HEK293 (cell line): Measurements from ENCODE around the gene PNPLA2.

Experiments
- CTCF ChIP-seq: fragments of 450-650 bp; formaldehyde crosslinking; IDR thresholded peaks from 2 replicates; pipeline ENCODE4 v1.5.1; 2016; ENCODE audit warnings: missing biosample characterization, missing genetic modification characterization
- GLIS1 ChIP-seq: fragments of 450-650 bp; formaldehyde crosslinking; IDR thresholded peaks from 2 replicates; pipeline ENCODE4 v1.5.1; 2016; ENCODE audit warnings: missing biosample characterization, missing genetic modification characterization
- HOXD13 ChIP-seq: sonication (generic); formaldehyde crosslinking; IDR thresholded peaks from 2 replicates; pipeline ENCODE4 v1.8.0; 2022; ENCODE audit warnings: missing genetic modification reagents, borderline replicate concordance
- KLF1 ChIP-seq: fragments of 450-650 bp; formaldehyde crosslinking; IDR thresholded peaks from 2 replicates; pipeline ENCODE4 v1.5.1; 2016; ENCODE audit warnings: missing biosample characterization, missing genetic modification characterization
- KLF17 ChIP-seq: fragments of 450-650 bp; formaldehyde crosslinking; IDR thresholded peaks from 2 replicates; pipeline ENCODE4 v1.5.1; 2016; ENCODE audit warnings: missing biosample characterization, missing genetic modification characterization
- KLF8 ChIP-seq: fragments of 450-650 bp; formaldehyde crosslinking; IDR thresholded peaks from 2 replicates; pipeline ENCODE4 v1.5.1; 2016; ENCODE audit warnings: missing biosample characterization, missing genetic modification characterization
- MEIS1 ChIP-seq: sonication (generic); formaldehyde crosslinking; IDR thresholded peaks from 2 replicates; pipeline ENCODE4 v1.8.1; 2022; ENCODE audit warnings: missing genetic modification reagents, mild to moderate bottlenecking, borderline replicate concordance
- MYNN ChIP-seq: fragments of 450-650 bp; formaldehyde crosslinking; IDR thresholded peaks from 2 replicates; pipeline ENCODE4 v1.5.1; 2016; ENCODE audit warnings: missing biosample characterization, missing genetic modification characterization, borderline replicate concordance
- REPIN1 ChIP-seq: fragments of 450-650 bp; formaldehyde crosslinking; IDR thresholded peaks from 2 replicates; pipeline ENCODE4 v1.5.1; 2017; ENCODE audit warnings: missing biosample characterization, missing genetic modification characterization, low read depth
- SETDB1 ChIP-seq: IDR thresholded peaks from one replicate; pipeline ENCODE4 v1.6.1; 2017; ENCODE audit warnings: mild to moderate bottlenecking, low read length, moderate library complexity, mixed read lengths; ENCODE audit not compliant: insufficient read length
- SP2 ChIP-seq: fragments of 450-650 bp; formaldehyde crosslinking; IDR thresholded peaks from 2 replicates; pipeline ENCODE4 v1.5.1; 2016; ENCODE audit warnings: missing biosample characterization, missing genetic modification characterization
- SP3 ChIP-seq: fragments of 450-650 bp; formaldehyde crosslinking; IDR thresholded peaks from 2 replicates; pipeline ENCODE4 v1.5.1; 2016; ENCODE audit warnings: missing biosample characterization, missing genetic modification characterization
- TRIM28 ChIP-seq: IDR thresholded peaks from 2 replicates; pipeline ENCODE4 v1.6.1; 2011; ENCODE audit warnings: low read length, control low read depth, borderline replicate concordance
- ZBTB17 ChIP-seq: fragments of 450-650 bp; formaldehyde crosslinking; IDR thresholded peaks from 2 replicates; pipeline ENCODE4 v1.5.1; 2016; ENCODE audit warnings: missing biosample characterization, missing genetic modification characterization
- ZBTB49 ChIP-seq: fragments of 450-650 bp; formaldehyde crosslinking; IDR thresholded peaks from 2 replicates; pipeline ENCODE4 v1.5.1; 2016; ENCODE audit warnings: missing biosample characterization, missing genetic modification characterization, low read depth
- ZBTB7A ChIP-seq: fragments of 450-650 bp; formaldehyde crosslinking; IDR thresholded peaks from 2 replicates; pipeline ENCODE4 v1.5.1; 2016; ENCODE audit warnings: low read depth, missing biosample characterization, missing genetic modification characterization
- ZIC2 ChIP-seq: fragments of 450-650 bp; formaldehyde crosslinking; IDR thresholded peaks from 2 replicates; pipeline ENCODE4 v1.5.1; 2016; ENCODE audit warnings: missing biosample characterization, missing genetic modification characterization
- ZNF221 ChIP-seq: fragments of 450-650 bp; formaldehyde crosslinking; IDR thresholded peaks from 2 replicates; pipeline ENCODE4 v1.5.1; 2017; ENCODE audit warnings: missing biosample characterization, missing genetic modification characterization, borderline replicate concordance
- ZNF24 ChIP-seq: fragments of 450-650 bp; formaldehyde crosslinking; IDR thresholded peaks from 2 replicates; pipeline ENCODE4 v1.5.1; 2016; ENCODE audit warnings: missing biosample characterization, missing genetic modification characterization
- ZNF354C ChIP-seq: fragments of 450-650 bp; formaldehyde crosslinking; IDR thresholded peaks from 2 replicates; pipeline ENCODE4 v1.5.1; 2016; ENCODE audit warnings: missing biosample characterization, missing genetic modification characterization, low read depth, borderline replicate concordance
- ZNF366 ChIP-seq: fragments of 450-650 bp; formaldehyde crosslinking; conservative IDR thresholded peaks from 2 replicates; pipeline ENCODE4 v1.5.1; 2016; ENCODE audit warnings: missing biosample characterization, missing genetic modification characterization
- ZNF404 ChIP-seq: fragments of 450-650 bp; formaldehyde crosslinking; IDR thresholded peaks from 2 replicates; pipeline ENCODE4 v1.5.1; 2017; ENCODE audit warnings: missing biosample characterization, missing genetic modification characterization
- ZNF423 ChIP-seq: fragments of 450-650 bp; formaldehyde crosslinking; IDR thresholded peaks from 2 replicates; pipeline ENCODE4 v1.5.1; 2016; ENCODE audit warnings: missing biosample characterization, missing genetic modification characterization
- ZNF513 ChIP-seq: fragments of 450-650 bp; IDR thresholded peaks from 2 replicates; pipeline ENCODE4 v1.5.1; 2018; ENCODE audit warnings: missing biosample characterization, missing genetic modification characterization
- ZNF704 ChIP-seq: fragments of 450-650 bp; formaldehyde crosslinking; IDR thresholded peaks from 2 replicates; pipeline ENCODE4 v1.5.1; 2016; ENCODE audit warnings: missing biosample characterization, missing genetic modification characterization
- ZNF785 ChIP-seq: fragments of 450-650 bp; formaldehyde crosslinking; IDR thresholded peaks from 2 replicates; pipeline ENCODE4 v1.5.1; 2016; ENCODE audit warnings: missing biosample characterization, missing genetic modification characterization
- ZXDB ChIP-seq: fragments of 450-650 bp; formaldehyde crosslinking; IDR thresholded peaks from 2 replicates; pipeline ENCODE4 v1.5.1; 2016; ENCODE audit warnings: missing biosample characterization, missing genetic modification characterization
- TF ChIP-seq, protein P1 (sequence below): fragments of 450-650 bp; formaldehyde crosslinking; IDR thresholded peaks from 2 replicates; pipeline ENCODE4 v1.5.1; 2016; ENCODE audit warnings: missing biosample characterization, missing genetic modification characterization, low read depth
- TF ChIP-seq, protein P2 (sequence below): fragments of 450-650 bp; formaldehyde crosslinking; IDR thresholded peaks from 2 replicates; pipeline ENCODE4 v1.5.1; 2016; ENCODE audit warnings: missing biosample characterization, missing genetic modification characterization

PNPLA2 gene

GRCh38 chr11:848380-848931 is 29.7 kb downstream of the PNPLA2 start (continued):
- peak; percentile 64 for TF ChIP-seq CTCF (tag by site-specific recombination)
- 0 out of 2 replicates have a peak, but pooled peaks have one; percentile 21 for TF ChIP-seq ZNF366 (tag by site-specific recombination)
- peak; percentile 92 for TF ChIP-seq GLIS1 (tag by site-specific recombination)
- no peak for TF ChIP-seq MEIS1
- TF ChIP-seq KLF17 (tag by site-specific recombination) = 0 out of 2 replicates have a peak, but pooled peaks have one; percentile 32
- TF ChIP-seq MYNN (tag by site-specific recombination) = no peak
- TF ChIP-seq, protein P1, sequence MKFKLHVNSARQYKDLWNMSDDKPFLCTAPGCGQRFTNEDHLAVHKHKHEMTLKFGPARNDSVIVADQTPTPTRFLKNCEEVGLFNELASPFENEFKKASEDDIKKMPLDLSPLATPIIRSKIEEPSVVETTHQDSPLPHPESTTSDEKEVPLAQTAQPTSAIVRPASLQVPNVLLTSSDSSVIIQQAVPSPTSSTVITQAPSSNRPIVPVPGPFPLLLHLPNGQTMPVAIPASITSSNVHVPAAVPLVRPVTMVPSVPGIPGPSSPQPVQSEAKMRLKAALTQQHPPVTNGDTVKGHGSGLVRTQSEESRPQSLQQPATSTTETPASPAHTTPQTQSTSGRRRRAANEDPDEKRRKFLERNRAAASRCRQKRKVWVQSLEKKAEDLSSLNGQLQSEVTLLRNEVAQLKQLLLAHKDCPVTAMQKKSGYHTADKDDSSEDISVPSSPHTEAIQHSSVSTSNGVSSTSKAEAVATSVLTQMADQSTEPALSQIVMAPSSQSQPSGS = no peak
- TF ChIP-seq ZNF704 = no peak
- no peak for TF ChIP-seq ZNF24 (tag by site-specific recombination)
- no peak for TF ChIP-seq REPIN1 (tag by site-specific recombination)
- no peak for TF ChIP-seq ZNF785
- no peak for TF ChIP-seq ZBTB49 (tag by site-specific recombination)
- no peak for TF ChIP-seq HOXD13 (CRISPR knock-in tag)
- no peak for TF ChIP-seq ZBTB17
- TF ChIP-seq ZNF423 (tag by site-specific recombination) = peak; percentile 60; the same call in 1 of the 2 replicates
- TF ChIP-seq ZBTB7A = peak; percentile 59; the same call in 1 of the 2 replicates
- no peak for TF ChIP-seq KLF1 (tag by site-specific recombination)
- TF ChIP-seq SETDB1 = no peak
- TF ChIP-seq KLF8 = peak; percentile 34; the same call in 1 of the 2 replicates
- TF ChIP-seq SP3 = peak; percentile 14; the same call in 1 of the 2 replicates
- no peak for TF ChIP-seq ZNF354C
- TF ChIP-seq TRIM28 = no peak
- peak; percentile 90 for TF ChIP-seq ZNF513 (tag by site-specific recombination)
- peak; percentile 93 for TF ChIP-seq ZIC2 (tag by site-specific recombination)
- no peak for TF ChIP-seq ZXDB (tag by site-specific recombination)
- no peak for TF ChIP-seq ZNF221 (tag by site-specific recombination)
- TF ChIP-seq, protein P2, sequence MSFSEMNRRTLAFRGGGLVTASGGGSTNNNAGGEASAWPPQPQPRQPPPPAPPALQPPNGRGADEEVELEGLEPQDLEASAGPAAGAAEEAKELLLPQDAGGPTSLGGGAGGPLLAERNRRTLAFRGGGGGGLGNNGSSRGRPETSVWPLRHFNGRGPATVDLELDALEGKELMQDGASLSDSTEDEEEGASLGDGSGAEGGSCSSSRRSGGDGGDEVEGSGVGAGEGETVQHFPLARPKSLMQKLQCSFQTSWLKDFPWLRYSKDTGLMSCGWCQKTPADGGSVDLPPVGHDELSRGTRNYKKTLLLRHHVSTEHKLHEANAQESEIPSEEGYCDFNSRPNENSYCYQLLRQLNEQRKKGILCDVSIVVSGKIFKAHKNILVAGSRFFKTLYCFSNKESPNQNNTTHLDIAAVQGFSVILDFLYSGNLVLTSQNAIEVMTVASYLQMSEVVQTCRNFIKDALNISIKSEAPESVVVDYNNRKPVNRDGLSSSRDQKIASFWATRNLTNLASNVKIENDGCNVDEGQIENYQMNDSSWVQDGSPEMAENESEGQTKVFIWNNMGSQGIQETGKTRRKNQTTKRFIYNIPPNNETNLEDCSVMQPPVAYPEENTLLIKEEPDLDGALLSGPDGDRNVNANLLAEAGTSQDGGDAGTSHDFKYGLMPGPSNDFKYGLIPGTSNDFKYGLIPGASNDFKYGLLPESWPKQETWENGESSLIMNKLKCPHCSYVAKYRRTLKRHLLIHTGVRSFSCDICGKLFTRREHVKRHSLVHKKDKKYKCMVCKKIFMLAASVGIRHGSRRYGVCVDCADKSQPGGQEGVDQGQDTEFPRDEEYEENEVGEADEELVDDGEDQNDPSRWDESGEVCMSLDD (tag by site-specific recombination) = peak; percentile 16; the same call in 1 of the 2 replicates
- TF ChIP-seq SP2 (tag by site-specific recombination) = peak; percentile 38
- no peak for TF ChIP-seq ZNF404 (tag by site-specific recombination)
